ENCODE data around the gene EYA2.

The EYA2 gene

DNA sequence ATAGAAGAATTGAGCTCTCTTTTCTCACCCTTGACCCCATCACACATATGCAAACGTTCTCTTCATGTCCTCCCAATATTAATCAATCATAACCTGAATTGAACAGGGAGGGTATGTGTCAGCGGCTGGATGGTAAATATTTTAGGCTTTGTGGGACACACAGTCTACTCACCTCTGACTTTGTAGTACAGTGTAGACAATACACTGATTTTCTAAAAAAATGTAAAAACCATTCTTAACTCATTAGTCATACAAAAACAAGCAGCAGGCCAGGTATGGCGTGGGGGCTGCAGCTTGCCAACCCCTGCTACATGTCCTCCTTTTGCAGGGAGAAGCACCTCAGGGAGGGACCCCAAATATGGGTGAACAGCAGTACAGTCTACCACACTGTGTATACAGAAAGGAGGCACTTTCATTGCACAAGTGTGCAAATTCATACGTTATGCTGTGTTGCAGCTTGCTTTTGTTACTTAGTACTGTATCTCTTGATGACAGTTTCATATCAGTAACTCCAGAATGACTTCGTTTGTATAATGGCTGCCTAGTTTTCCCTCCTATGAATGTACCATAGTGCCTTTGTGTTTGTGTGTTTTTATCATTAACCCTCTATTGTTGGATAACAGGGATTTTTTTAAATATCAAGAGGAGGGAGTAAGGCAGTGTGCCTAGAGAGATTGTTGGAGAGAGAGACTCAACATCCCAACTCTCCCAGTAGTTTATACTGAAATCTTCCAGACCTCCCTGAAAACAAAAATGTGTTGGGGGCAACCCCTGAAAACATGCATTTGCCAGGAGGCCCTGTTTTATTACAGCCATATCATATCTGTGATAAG lies 247.5 kb downstream of the EYA2 start:
- DNase-seq (ENCODE audit: low spot score), result no peak

DNA sequence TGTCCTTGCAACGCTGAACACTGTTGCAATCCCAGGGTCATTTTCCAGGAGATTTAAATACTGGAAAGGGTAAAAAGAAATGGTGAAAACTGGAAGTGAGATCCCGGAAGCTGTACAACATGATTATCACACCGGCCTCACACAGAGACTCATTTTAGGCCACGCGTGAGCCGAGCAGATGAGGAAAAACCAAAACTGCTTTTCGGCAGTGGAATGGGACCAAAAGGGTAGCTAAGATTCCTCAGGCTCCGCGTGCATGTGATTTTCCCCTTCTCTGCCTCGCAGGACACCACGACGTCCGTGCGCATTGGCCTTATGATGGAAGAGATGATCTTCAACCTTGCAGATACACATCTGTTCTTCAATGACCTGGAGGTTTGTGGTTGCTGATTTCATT lies 248.1 kb downstream of the EYA2 start:
- no peak for DNase-seq (ENCODE audit: low spot score)

DNA sequence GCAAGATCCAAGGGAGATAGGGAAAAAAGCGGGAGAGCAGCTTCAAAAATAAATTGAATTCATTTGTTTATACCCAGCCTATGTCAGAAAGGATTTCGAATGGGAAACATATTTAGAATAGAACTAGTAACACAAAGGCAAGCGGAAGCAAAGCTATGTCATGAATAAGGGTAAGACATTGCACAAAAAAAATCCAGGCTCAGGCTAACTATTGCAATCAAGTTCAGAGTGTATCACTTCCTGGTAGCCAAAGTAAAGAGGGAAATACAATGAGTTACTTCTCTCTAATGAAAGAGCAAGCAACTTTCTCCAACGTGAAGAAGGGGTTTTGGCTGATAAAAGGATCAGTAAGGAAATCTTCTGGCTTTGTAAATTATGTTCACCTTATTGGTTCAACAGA lies 249.0 kb downstream of the EYA2 start:
- no peak for DNase-seq (ENCODE audit: low spot score)

DNA sequence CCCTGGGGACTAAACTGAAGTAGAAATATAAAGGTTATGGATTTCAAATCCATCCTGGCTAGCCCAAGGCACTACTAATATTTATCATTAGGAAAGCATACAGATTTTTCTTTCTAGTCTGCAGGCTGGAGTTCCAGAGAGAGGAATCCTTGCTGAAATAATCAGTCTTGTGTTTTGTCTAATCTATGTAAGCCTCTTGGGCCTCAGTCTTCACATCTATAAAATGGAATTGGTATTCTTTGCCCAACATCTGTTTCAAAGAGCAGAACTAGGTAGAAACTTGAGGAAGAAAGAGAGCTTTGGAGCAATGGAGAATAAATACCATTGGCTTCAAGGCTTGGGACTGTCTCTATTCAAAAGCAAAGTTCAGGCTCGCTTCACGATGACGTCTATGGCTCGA lies 249.8 kb downstream of the EYA2 start:
- no peak for DNase-seq (ENCODE audit: low spot score)

DNA sequence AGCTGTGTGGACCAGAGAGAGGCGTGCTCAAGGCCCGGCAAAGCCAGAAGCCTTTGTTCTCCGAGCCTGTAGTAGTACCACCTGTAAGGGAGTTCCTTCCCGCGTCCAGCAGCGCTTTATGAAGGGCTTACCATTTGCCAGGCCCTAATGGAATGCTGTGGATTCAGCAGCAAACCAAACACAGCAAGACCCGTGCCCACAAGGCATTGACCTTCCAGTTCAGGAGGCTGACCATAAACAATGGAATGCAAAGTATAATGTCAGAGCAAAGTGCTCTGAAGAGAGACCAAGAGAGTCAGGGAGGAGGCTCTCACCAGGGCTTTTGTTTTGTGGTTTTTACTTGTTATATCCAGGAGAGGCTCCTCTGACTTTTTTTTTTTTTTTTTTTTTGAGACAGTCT lies 252.0 kb downstream of the EYA2 start:
- no peak for DNase-seq (ENCODE audit: low spot score)

DNA sequence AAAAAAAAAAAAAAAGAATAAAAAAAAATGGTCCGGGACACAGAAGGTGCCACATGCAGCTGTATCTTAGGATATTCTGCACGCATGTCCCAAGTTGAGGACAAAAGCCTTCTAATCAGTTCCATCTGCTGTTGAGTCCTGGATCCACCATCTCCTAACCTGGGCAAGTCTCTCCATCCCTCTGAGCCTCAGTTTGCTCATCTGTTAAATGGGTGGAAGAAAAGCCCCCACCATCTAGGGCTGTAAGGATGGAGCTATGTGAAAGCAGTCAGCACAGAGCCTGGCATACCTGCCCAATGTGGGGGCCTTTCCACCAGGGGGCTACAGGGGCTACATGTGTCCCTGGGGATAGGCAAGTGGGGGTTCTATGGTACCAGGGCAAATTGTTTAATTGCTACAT lies 253.4 kb downstream of the EYA2 start:
- no peak for DNase-seq (ENCODE audit: low spot score)

DNA sequence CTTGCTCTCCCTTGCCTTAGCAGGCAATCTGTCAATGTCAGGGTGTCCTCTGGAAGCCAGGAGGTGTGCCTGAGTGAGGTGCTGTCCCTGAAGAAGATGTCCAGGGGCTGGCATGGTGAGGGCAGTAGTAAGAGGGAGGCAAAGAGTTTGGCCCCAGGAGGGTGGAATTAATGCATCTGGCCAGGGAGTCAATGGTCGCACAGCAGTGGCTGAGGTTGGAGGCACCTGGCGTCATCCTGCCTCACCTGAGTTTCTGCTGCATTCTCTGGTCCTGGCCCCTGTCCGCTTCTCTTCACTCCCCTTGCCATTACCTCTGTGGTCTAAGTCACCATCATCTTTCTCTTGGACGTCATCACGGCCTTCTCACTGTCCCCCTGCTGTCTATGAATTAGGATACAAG lies 255.3 kb downstream of the EYA2 start:
- no peak for DNase-seq (ENCODE audit: low spot score)

DNA sequence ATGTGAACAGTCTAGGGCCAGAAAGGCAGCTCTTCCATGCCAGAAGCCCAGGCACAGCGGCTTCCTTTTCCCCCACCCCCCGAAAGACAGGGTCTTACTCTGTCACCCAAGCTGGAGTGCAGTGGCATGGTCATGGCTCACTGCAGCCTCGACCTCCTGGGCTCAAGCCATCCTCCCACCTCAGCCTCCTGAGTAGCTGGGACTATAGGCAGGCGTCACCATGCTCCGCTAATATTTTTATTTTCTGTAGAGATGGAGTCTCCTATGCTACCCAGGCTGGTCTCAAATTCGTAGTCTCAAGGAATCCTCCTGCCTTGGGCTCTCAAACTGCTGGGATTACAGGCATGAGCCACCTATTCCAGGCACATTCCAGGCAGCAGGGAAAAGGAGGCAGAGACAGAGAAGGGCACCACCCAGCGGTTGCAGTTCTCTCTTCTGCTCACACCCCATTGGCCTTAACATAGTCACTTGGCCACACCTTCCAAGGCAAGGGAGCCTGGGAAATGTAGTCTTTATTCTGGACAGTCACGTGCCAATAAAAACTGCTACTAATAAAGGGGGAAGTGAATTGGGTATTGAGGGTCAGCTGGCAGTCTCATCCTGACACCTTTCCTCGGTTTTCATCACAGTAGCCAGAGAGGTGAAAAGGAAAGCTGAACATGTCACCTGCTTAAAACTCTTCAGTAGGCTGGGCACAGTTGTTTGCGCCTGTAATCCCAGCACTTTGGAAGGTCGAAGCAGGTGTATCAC lies 255.9 kb downstream of the EYA2 start:
- peak; percentile 75 for DNase-seq (ENCODE audit: low spot score)

DNA sequence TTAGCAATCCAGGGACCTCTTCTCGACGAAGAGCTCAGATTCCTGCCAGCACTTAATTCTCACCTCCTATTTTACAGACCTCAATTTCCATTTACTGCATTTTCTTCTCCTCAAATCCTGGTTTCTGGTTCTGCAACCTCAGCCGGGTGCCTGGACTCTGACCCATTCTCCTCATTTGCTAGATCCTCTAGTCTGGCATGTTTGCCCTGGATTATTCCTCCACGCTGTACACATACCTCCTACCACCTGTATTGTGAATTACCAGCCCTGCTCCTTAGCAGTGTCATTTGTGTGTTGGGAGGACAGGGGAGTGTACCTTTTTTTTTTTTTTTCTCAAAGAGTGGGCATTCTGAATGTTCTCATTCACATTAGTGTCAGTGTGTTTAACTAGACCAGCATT lies 257.4 kb downstream of the EYA2 start:
- no peak for DNase-seq (ENCODE audit: low spot score)

DNA sequence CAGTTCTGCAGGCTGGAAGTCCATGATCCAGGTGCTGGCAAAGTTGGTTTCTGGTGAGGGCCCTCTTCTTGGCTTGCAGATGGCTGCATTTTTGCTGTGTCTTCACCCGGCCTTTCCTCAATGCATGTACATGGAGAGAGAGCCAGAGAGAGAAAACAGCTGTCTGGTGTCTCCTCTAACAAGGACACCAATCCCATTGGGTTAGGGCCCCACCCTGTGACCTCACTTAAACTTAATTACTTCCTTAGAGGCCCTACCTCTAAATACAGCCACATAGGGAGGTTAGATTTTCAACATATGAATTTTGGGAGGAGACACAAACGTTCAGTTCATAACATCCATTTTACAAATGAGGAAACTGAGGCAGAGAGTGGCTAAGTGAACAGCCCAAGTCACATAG lies 259.4 kb downstream of the EYA2 start:
- DNase-seq (ENCODE audit: low spot score), result no peak

DNA sequence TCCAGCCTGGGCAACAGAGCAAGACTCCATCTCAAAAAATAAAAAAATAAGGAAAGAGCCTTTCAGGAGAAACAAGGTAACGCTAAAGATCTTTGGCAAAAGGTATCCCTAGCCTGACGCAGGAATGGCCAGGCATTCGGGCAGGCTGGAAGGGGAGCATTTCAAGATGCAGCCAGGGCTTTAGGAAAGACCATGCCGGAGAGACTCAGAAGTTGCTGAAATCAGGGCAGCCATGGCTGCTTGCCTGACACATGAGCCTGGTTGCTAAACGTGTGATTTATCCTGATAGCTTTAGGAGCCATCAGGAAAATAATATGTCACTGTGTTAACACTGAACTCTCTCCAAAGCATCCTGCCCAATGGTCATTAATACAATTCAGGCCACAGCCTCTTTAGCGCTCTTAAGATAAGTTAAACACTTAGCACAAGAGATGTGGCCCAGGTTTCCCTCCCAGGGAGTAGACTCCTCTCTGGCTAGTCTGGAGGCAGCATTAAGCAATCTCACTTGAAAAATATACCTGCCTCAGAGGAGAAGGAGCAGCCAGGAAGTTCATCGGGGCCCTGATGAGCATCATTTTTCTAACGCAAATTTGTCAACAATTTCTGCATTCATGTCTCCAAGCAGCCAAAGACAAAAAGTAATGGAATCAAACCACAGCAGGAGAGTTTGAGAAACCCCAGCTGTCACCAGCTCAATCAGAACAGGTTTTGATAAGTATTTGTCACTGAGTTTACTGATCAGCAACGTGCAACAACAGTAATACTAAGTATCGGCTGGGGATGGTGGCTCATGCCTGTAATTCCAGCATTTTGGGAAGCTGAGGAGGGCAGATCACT lies 261.9 kb downstream of the EYA2 start:
- DNase-seq (ENCODE audit: low spot score), result no peak

DNA sequence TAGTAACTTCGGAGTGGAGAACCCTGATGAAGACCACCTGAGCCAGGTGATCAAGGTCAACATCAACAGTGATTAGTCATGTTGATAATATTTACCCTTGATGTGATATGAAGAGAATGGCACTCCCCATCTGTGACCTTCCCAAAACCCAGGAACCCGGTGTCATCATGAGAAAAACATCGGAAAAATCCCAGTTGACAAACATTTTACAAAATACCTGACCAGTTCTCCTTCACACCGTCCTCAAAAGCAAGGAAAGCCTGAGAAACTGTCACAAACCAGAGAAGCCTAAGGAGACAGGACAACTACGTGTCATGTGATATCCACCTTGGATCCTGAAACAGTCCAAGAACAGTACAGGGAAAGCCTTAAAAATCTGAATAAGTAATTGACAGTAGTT lies 264.5 kb downstream of the EYA2 start:
- no peak for DNase-seq (ENCODE audit: low spot score)

DNA sequence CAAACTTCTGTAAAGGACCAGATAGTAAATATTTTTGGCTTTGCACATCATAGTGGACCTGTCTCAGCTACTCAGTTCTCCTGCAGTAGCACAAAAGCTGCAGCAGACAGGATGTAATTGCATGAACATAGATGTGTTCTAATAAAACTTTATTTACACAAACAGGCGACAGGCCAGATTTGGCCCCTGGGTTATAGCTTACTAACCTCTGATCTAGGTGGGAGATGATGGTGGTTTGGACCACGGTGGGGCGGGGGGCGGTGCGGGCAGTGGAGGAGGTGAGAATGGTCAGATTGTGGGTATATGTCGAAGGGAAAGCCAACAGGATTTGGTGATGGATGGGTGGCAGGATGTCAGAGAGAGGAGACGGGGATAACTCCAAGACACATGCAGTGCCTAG lies 265.6 kb downstream of the EYA2 start:
- no peak for DNase-seq (ENCODE audit: low spot score)

DNA sequence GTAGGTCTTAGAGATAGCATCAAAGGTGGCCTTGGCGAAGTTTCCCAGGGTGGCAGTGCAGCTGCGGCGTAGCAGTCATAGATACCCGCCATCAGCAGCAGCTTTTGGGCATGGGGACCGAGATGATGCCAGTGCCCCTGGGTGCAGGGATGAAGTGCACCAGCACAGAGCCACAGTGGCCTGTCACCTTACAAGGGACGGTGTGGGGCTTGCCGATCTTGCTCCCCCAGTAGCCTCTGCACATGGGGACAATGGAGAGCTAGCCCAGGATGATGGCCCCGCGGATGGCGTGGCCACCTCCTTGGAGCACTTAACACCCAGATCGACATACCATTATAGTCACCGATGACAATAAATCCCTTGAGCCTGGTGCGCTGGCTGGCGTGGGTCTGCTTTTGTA lies 266.3 kb downstream of the EYA2 start:
- no peak for DNase-seq (ENCODE audit: low spot score)

DNA sequence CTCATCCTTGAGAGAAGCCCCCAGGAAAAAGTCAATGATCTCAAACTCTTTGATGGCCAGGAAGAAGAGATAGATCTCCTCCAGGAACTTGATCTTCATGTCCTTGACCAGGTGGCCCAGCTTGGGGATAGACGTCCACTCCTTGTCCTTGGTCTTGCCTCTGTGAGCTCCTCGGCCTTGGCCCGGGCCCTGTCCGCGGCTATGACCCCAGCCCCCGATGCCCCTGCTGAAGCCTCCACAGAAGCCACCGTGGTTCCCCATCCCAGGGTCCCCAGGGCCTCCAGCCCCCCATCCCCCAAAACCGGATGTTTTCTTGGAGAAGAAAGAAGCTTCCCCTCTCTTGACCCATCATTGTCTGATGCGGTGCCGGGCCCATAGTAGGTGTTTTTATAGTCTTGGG lies 266.8 kb downstream of the EYA2 start:
- no peak for DNase-seq (ENCODE audit: low spot score)

DNA sequence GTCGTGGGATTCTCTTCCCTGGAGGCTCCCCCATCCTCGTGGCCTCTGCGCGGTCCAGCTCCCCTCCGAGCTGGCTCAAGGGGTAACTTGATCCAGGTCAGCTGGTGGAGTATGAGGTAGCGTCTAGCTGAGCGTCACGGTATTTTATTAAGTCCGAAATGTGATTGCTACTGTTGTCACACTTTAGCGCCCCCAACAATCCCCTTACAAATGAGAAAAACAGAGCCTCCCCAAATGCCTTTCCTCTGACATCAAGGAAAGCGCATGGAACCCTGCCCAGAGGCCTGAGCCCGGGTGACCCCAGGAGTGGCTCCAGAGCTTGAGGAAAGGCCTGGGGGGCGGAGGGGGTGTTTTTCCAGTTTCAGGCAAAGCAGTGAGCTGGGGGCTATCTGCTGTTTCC lies 269.5 kb downstream of the EYA2 start:
- DNase-seq (ENCODE audit: low spot score), result no peak

DNA sequence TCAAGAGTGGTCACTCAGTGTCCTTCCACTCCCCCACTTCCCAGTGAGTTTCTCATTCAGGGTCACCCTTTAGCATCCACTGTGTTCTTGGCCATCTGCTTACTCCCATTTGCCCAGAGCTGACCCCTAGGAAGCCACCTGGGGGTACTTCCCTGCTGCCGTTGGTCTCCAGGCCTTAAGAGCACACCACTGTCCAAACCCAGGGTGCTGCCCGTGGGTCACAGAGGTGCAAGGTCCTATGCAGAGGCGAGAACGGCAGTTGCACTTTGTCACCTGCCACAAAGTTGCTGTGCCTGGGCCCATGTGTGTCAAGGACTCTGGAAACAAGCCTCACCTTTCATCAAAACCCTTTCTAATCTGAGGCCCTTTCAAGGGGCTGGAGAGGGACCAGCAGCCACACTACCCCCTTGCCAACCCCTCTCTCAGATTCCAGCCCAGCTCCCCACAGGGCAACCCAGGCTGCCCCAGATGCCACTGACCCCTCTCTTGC lies 270.8 kb downstream of the EYA2 start:
- DNase-seq (ENCODE audit: low spot score), result no peak

DNA sequence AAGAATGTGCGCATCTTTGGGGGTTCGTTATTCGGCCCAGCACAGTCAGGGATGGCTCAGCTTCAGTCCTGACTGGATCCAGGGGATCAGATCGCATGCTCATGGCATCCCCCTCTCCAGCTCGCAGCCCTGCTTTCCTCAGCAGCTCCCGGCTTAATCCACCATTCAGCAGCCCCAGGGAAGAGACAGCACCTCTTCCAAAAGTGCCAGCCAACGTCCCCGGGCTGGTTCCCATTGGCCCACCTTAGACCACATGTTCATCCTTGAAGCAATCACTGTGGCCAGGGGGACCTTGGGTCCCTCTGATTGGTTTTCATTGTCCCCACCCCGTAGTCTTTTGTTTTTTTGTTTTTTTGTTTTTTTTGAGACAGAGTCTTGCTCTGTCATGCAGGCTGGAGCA lies 273.2 kb downstream of the EYA2 start:
- DNase-seq (ENCODE audit: low spot score), result no peak

DNA sequence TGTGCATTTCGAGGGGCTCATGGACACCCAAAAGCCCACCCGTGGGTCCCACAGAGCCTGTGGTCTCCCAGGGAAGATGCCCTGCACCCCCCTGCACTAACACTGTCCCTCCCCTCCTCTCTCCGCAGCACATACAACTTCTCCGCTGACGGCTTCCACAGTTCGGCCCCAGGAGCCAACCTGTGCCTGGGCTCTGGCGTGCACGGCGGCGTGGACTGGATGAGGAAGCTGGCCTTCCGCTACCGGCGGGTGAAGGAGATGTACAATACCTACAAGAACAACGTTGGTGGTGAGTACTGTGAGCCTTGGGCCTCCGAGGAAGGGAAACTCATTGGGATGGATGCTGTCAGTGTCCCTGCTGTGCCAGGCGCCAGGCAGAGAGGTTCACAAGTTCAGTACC lies 277.9 kb downstream of the EYA2 start:
- no peak for DNase-seq (ENCODE audit: low spot score)

DNA sequence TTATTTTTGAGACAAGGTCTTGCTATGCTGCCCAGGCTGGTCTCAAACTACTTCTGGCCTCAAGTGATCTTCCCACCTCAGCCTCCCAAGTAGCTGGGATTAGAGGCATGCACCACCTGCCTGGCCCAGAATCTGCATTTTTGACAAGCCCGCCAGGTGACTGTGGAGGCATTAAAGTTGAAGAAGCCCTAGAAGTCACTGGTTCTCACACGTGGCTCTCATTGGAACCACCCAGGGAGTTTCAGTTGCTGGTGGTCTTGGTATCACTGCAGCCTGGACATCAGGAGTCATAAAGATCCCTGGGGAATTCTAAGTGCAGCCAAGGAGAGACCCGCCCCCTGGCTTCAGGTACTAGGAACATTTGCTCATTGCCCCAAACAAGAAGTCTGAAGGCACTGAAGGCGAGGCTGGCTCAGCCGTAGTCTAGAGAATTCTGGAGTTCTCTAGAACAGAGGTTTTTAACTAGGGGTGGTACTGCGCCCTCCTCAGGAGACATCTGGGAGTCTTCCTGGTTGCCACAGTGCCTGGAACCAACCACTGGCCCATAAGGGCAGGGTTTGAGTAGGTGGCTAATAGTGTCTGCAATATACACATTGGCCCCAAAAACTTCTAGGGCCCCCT lies 279.1 kb downstream of the EYA2 start:
- no peak for DNase-seq (ENCODE audit: low spot score)

DNA sequence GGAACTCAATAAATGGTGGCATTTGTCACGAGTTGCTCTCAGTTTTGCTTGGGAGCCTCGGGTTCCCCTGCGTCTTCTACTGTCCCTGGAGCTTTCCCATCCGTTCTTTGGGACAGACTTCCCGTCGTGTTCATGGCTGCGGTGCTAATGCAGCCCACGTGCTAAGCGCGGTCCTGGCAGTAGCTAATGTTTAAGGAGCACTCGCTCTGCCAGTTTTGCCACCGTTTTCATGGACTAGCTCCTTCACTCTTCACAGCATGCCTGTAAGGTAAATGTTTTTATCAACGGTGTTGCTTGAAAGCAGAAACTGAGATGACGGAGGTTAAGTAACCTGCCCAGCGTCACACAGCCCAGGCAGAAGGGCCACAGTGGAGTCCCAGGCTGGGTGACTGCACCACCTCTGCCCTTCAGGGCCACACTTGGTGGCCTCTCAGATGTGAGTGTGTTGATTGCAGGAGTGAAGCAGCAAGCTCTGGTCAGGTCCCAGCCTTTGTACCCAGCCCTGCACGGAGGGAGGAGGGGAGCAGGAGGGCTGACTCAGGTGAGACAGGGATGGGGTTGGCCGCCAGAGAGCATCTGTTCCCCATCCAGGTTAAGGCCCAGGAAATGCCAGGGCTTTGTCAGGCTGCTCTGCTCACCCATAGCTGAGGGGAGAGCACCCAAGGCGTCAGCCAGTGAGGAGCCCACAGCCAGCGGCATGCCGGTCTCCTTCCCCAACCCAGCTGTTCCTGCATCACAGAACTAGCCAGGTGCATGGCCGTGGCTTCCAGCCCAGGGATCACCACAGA lies 280.0 kb downstream of the EYA2 start:
- DNase-seq (ENCODE audit: low spot score), result no peak

All from RKO (cell line).